ELF-1 (cell line): Measurements from ENCODE around the gene LAMC1.
"Not testable (repeated sequence)": the region's sequence is repeated elsewhere in the genome, so short reads cannot be mapped to it uniquely, and the experiment has no call there.

Experiments used
- DNase-seq: peaks from one replicate; pipeline ENCODE4 v3.0.0-alpha.2; 2016; ENCODE audit warnings: low read depth, low spot score

Gene LAMC1

GRCh38 chr1:183043872-183044854, 20.9 kb downstream of the LAMC1 start:
- DNase-seq = no peak

DNA sequence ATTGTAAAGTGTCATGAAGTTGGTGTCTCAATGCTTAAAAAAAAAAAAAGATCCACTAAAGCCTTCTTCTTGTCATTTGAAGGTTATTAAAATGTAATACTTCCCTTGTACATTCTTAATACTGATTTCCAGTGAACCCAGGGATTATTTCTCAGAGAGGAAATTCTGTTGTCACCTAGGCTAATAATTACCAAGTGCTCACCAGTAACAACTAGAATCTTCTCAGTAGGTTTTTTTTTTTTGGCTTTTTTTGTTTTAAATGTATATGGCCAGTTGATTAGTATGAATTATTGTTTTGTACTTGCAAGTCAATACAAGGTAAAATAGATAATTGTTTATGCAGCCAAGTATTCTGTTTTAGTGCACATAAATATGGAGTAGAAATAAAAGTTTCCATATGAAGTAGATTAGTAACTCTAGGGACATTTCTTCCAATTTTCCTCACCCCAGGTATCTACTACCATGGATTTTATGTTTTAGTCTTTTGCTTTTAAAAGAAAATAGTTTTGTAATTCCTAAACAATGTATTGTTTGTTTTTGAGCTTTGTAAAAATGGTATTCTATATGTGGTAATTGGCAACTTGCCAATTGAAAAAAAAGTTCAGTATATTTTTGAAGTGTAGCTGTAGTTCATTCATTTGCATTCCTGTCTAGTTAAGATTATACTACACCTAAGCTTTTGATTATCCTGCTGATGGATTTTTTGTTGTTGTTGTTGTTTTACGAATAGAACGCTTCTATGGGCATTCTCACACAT, 21.9 kb downstream of the LAMC1 start:
- DNase-seq = no peak

DNA sequence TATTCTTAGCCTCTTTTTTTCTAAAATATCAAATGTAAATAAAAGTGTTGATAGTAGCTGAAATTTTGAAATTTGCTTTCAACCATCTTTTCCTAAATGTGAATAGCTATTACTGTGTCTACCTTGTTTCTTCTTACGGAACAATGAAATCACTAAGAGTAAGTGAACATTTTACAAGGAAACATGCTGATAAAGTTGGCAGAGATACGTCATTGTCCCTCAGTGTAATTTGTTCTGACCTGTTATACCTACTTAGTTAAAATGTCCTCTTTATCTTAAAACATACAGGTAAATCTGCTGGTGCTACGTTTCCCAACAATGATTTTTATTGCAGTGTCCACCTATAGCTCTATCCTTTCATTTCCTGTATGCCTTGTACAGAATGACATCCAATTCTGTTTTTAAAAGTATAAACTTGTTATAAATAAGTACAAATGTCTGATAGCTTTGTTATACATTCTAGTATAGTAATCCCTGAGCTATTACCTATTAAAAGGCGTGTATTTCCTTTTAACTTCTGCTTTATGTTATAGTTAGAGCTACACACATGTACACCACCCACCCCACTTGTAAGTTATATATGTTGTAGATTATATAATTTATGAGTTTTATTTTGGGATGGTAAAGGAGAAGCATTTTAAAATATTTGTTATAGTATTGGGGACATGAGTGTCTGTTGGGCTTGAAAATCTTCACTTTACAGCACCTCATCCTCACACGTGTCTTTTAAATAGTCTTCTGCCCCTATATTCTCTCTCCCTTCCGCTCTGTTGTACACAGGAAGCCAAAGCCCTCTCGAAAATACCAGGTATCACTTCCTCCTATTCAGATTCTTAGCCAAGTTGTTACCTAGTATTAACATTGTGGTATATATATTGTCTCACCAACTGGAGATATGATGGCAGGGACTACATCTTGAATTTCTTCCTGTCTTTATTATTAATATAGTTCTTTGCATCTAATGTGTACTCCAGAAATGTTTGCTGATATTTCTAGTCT, 25.2 kb downstream of the LAMC1 start:
- DNase-seq = no peak

GRCh38 chr1:183051546-183051945, 28.3 kb downstream of the LAMC1 start:
- peak; percentile 51 for DNase-seq

DNA sequence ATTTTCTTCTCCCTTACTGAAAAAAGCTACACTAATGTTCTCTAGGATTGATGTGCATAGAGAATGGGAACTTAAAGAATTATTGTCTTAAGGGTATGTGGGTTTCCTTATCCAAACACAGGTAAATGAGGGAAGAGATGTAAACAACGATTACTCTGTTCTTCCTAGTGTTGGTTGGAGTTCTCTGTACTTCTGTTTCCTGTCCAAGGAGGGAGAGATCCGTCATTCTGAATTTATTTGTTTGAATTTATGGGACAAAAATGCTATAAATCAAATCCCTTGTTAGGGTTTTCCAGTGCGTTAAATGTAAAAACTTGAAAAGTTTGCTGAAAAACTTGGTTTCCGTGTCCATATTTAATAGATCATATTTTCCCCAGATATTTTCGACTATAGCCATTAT, 29.6 kb downstream of the LAMC1 start:
- no peak for DNase-seq

DNA sequence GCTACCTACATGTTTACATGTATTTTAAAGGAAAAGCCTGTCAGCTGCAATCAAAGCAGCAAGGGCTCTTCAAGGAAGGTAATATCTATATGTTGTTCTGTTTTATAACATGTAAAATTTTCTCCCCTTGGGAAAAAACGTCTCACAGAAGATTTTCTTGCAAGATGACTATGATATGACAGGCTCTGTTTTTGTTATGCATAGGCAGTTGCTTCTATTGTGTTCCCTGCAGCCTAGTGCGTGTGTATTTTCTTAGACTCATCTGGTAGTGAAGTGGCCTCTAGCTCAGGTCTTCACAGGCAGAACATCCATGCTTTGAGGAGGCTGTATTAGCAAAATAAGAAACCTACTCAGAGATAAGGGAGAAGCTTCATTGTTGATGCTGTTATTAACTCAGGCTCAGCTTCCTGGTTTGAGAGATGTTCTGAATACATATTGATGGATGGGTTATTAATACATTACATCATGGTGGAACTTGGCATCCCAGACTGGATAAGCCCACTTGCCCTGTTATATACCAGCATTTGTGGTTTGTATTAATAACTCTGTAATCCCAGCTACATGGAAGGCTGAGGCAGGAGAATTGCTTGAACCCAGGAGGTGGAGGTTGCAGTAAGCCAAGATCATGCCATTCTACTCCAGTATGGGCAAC, 35.8 kb downstream of the LAMC1 start:
- DNase-seq = no peak

- DNase-seq = no peak
These were observed 38.0 kb downstream of the LAMC1 start for GRCh38 chr1:183061194-183061593.

DNA sequence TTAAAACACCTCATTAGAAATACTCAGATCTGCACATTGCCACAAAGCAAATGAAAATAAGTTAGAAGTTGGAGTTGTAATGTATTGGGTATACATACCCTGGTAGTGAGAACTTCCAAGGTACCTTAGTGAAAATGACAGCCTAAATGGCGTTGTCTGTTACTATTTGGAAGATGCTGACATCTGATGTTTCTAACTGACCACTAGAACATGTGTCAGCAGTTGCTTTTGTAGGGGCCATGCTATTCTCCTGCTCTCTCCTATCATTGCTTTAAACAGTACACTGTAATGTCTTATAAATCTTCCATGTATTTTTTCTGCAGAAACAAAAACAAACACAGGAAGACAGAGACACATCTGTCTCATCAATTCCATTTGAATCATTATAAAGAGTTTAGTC, 40.1 kb downstream of the LAMC1 start:
- DNase-seq = no peak

- no peak for DNase-seq
These were observed 42.0 kb downstream of the LAMC1 start for GRCh38 chr1:183065168-183065706.

DNA sequence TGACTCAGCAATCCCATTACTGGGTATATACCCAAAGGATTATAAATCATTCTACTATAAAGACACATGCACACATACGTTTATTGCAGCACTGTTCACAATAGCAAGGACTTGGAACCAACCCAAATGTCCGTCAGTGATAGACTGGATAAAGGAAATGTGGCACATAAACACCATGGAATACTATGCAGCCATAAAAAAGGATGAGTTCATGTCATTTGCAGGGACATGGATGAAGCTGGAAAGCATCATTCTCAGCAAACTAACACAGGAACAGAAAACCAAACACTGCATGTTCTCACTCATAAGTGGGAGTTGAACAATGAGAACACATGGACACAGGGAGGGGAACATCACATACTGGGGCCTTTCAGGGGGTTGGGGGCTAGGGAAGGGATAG, 43.2 kb downstream of the LAMC1 start:
- DNase-seq = not testable (repeated sequence)

- DNase-seq = no peak
These were observed 46.5 kb downstream of the LAMC1 start for GRCh38 chr1:183069562-183070216.

- DNase-seq = no peak
These were observed 47.2 kb downstream of the LAMC1 start for GRCh38 chr1:183070234-183070922.

- DNase-seq = no peak
These were observed 47.9 kb downstream of the LAMC1 start for GRCh38 chr1:183070923-183071618.

DNA sequence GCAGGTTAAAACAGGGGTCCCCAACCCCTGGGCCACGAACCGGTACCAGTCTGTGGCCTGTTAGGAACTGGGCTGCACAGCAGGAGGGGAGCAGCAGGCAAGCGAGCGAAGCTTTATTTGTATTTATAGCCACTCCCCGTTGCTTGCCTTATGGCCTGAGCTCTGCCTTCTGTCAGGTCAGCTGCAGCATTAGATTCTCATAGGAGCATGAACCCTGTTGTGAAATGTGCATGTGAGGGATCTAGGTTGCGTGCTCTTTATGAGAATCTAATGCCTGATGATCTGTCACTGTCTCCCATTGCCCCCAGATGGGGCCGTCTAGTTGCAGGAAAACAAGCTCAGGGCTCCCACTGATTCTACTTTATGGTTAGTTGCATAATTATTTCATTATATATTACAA, 49.4 kb downstream of the LAMC1 start:
- not testable (repeated sequence) for DNase-seq

GRCh38 chr1:183073320-183073719, 50.1 kb downstream of the LAMC1 start:
- no peak for DNase-seq

DNA sequence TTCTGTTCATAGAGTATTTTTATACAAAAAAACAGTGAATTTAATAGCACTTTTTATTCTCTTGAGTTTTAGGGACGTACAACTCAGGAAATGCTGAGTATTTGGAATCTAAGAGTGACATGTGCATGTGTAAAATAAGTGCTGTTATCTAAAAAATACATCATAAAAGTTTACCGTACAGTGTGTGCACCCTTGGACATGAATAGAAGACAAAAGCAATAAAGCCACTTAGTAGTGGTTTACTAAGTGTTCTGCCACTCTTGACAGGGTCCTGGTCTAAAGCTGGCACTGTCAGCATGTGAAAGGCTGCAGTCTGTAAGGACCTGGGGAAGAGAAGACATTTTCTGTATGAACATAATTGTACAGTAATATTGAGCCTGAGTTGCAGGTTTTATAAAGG, 51.0 kb downstream of the LAMC1 start:
- no peak for DNase-seq

DNA sequence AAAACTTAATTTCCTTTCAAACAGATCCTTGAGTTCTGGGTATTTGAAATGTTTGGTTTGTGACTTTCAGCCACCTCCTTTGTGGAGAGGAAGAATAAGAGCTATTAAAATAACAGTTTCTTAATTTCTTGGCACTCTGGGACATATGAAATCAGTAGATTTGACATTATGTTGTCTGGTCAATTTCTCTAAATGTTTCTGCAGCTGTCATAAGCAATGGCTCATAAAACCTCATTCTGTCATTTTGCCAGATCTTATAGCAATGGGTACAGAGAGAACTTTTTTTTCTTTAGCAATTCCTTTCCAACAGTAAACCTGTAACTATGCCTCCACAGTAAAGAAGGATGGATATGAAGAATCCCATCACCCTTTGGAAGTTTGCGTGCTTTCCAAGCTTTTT, 52.6 kb downstream of the LAMC1 start:
- no peak for DNase-seq

DNA sequence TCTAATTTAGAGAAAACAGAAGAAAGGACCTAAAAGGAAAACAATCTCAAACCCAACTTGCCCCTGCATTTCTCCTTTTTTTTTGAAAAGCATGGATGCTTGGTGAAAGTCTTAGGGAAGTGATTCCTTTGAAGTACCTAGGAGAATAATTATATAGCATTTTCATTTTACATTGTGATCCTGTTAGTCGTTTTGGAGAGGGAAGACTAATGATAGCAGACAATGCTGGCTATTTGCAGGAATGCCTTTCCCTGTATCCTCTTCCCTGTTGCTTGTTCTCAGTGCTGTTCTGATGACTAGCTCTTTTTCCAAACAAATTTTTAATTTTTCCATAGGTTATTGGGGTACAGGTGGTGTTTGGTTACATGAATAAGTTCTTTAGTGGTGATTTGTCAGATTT, 53.9 kb downstream of the LAMC1 start:
- no peak for DNase-seq
